Measurements from ENCODE around the gene SNED1.

Gene SNED1

GRCh38 chr2:240959941-240960308 is 38.5 kb upstream of the SNED1 start:
- DNase-seq (ENCODE audit: insufficient read length, low spot score), result no peak
- FAIRE-seq, result no peak

- DNase-seq (ENCODE audit: insufficient read length, low spot score), result no peak
- no peak for FAIRE-seq
Measured at GRCh38 chr2:240960309-240960970, 38.0 kb upstream of the SNED1 start.

DNA sequence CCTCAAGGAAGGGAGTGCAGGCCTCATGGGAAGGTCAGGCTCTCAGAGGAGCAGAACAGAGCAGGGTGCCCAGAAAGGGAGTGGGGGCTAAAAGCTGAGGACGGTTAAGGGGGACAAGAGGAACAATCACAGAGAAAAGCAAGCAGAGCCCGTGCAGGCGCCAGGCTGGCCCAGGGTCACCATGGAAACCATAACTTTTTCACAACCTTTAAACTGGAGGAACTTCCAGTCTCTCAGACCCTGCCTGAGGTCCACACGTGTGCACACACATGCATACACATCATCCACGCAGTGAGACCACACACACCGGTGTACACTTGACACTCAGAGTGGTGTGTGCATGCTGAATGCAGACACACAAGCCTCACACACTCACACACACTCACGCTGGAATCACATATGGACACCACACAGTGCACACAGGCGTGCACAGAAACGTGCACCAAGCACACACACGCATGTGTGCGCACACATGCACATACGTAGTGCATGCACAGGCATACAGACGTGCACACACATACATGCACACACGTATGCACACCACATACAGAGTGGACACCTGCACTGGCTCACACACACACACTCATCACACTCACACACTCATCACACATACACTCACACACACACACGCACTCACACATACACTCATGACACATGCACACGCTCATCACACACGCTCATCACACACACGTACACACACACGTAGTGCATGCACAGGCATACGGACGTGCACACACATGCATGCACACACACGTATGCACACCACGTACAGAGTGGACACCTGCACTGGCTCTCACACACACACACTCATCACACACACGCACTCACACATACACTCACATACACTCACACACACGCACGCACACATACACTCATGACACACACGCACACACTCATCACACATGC is 37.2 kb upstream of the SNED1 start:
- DNase-seq (ENCODE audit: insufficient read length, low spot score) (no peak), FAIRE-seq (no peak)

DNA sequence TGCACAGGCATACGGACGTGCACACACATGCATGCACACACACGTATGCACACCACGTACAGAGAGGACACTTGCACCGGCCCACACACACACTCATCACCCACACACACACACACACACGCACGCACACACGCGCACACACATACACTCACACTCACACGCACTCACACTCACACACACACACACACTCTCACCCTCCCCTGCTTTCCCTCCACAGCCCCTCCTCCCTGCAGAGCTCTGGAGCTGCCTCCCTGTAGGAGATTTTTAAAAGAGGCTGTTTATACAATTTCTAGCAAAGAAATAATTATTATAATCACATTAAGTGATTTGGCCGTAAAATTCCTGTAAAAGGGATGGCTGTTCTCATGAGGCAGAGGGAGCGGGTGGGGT is 36.5 kb upstream of the SNED1 start:
- DNase-seq (ENCODE audit: insufficient read length, low spot score), result no peak
- no peak for FAIRE-seq

GRCh38 chr2:240962300-240963064 is 35.9 kb upstream of the SNED1 start:
- FAIRE-seq, result no peak
- no peak for DNase-seq (ENCODE audit: insufficient read length, low spot score)

DNA sequence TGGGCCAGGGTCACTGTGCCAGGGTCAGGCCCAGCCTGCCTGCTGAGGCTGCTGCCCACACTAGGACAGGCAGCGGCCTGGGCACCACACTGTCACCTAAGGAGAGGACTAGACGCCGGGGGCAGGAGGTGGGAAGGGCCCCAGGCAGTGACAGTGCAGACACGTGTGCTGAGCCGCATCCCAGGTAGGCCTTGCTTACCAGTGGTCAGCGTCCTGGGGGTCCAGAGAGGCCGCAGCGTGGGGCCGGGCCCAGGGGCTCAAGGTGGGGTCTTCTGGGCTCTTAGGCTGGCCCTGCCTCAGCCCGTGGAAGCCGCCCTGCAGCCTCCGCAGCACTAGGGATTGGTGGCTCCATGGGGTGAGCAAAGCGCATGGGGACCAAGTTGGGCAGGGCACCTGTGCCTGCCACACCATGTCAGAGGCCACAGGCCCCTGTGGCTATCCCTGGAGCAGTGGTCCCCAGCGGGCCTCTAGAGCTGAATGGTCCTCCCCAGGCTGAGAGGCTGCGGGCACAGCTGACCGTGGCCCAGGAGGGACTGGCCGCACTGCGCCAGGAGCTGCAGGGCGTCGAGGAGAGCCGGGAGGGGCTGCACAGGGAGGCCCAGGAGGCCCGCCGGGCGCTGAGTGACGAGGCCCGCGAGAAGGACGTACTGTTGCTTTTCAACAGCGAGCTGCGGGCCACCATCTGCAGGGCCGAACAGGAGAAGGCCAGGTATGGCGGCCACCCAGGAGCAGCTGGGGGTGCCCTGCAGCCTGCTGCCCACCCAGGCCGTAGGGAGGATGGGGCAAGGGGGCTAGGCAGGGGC is 35.2 kb upstream of the SNED1 start:
- DNase-seq (ENCODE audit: insufficient read length, low spot score) (no peak), FAIRE-seq (no peak)

GRCh38 chr2:240963868-240964703 is 34.3 kb upstream of the SNED1 start:
- DNase-seq (ENCODE audit: insufficient read length, low spot score) (no peak), FAIRE-seq (no peak)

DNA sequence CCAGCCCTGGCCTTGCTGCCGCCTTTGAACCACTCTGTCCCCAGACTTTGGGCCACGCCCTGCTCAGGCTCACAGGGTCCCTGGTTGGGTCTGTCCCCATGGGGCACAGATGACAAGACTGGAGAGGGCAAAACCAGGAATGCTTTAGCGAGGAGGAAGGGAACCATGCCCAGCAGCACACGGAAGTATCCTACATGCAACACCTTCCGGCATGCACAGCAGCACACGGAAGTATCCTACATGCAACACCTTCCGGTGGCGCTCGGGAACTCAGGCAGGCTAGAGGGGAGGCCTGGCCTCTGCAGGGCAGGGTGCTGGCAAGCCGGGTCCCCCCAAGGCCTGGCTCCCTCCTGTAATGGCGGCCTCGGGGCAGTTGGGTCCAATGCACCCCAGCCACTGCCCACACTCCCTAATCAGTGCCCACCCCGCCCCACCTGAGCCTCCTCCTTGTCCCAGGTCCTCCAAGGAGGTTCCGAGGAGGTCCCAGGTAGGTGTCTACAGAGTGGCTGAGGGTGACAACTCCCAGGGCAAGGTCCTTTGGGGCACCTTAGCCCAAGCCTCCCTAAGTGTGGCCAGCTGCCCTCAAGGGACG is 33.6 kb upstream of the SNED1 start:
- FAIRE-seq, result no peak
- no peak for DNase-seq (ENCODE audit: insufficient read length, low spot score)

DNA sequence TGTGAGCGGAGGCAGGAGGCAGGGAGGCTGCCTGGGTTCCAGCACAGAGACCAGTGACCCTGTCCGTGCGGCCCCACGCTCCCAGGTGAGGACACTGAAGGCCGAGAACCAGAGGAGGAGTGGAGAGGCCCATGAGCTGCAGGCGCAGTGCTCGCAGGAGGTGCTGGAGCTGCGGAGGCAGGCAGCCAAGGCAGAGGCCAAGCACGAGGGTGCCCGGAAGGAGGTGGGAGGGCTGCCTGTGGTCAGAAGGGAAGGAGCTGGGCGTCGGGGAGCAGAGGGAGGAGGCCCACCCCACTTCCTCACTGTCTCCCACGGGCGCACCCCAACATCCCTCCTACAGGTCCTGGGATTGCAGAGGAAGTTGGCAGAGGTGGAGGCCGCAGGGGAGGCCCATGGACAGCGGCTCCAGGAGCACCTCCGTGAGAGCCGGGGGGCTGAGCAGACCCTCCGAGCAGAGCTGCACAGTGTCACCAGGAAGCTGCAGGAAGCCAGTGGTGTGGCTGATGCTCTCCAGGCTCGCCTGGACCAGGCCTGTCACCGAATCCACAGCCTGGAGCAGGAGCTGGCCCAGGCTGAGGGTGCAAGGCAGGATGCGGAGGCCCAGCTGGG is 33.0 kb upstream of the SNED1 start:
- no peak for DNase-seq (ENCODE audit: insufficient read length, low spot score)
- no peak for FAIRE-seq

GRCh38 chr2:240965905-240966456 is 32.4 kb upstream of the SNED1 start:
- DNase-seq (ENCODE audit: insufficient read length, low spot score) (no peak), FAIRE-seq (no peak)

DNA sequence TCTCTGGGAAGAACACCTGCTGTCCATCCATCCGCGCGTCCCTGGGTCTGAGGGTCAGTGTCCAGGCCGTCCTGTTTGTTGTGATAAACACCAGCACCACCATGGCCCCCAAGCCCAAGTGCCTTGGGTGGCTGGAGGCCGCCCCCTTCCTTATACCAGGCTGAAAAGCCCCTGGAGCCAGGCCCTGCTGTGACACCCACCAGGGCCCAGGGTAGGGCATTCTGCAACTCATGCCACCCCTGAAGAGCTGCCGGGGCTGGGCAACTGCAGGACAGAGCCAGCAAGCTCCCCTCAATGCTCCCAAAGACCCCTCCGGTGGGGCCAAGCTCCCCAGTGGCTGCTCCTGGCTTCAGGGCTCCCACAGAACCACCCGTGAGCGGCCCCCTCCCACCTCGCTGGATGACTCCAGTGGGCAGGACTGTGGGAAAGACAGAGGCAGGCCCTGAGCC is 31.9 kb upstream of the SNED1 start:
- no peak for DNase-seq (ENCODE audit: insufficient read length, low spot score)
- FAIRE-seq, result no peak

DNA sequence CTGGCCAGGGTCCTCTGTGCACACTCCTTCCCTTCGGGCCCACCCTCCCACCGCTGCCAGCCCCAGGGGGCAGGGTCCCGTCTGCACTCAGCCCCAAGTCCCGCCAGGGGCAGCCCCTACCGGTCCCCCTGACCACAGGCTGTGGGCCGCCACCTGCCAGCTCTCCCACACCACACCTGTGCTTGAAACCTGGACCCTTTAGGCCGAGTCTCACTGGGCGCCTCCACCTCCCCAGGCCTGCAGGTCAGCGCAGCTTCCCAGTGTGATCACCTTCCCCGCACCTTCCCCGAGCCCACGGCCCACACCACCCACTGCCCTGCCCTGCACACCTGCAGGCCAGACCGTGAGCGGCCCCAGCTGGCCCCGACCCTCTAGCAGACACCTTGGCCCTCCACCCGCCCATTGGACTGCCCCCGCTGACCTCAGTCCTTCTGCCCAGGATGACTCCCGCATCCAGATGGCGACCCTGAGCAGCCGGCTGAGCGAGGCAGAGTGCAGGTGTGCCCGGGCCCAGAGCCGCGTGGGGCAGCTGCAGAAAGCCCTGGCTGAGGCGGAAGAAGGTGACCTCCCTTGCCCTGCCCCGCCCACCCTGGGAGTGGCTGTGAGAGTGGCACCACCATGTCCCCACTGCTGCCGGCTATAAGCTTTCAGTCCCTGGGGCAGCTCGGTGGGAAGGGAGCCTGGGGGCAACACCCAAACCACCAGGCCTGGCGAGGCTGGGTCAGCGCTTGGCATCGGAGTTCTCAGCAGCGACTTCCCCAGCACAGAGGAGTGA is 31.3 kb upstream of the SNED1 start:
- DNase-seq (ENCODE audit: insufficient read length, low spot score), result no peak
- FAIRE-seq, result no peak

DNA sequence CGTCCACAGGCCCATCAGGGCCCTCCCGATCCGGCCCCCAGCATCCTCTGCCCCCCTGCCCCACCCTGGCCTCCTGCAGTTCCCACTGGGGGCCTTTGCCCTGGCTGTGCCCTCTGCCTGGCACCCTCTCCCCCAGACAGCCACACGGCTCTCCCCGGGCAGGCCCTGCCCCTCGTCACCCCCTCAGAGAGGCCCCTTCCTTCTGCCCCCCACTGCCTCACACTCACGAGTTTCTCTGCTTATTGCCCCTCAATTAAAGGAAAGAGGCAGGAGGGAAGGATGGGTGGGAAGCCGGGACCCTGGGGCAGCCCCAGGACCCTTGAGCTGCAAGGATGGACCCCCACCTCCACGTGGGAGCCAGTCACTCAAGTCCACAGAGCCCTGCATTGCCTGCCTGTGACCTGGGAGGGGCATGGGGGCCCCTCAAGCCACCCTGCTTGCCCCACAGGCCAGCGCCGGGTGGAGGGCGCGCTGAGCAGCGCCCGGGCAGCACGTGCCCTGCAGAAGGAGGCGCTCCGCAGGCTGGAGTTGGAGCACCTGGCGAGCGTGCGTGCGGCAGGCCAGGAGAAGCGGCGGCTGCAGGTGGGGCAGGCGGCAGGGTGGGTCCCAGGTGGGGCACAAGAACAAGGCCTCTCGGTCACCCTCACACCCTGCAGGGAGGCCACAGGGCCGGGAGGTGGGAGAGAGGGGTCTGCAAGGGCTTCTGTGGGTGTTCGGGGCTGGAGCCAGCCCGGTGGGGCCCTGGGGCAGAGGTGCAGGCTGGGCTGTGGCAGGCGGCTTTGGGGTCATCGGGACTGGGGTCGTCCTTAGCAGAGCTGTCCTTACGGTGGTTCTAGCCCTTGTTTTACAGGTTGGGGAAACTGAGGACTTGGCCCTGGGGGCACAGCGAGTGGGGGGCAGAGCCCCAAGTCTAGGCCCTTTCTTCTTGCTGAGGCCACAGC is 30.5 kb upstream of the SNED1 start:
- DNase-seq (ENCODE audit: insufficient read length, low spot score) (no peak), FAIRE-seq (no peak)

- FAIRE-seq (no peak), DNase-seq (ENCODE audit: insufficient read length, low spot score) (no peak)
Measured at GRCh38 chr2:240968731-240969624, 29.4 kb upstream of the SNED1 start.

GRCh38 chr2:240970104-240970503 is 28.3 kb upstream of the SNED1 start:
- DNase-seq (ENCODE audit: insufficient read length, low spot score), result no peak
- FAIRE-seq, result no peak

- FAIRE-seq, result no peak
- DNase-seq (ENCODE audit: insufficient read length, low spot score), result no peak
Measured at GRCh38 chr2:240970816-240971215, 27.6 kb upstream of the SNED1 start.
